Measurements from ENCODE around the gene CA9.
A peak's percentile ranks its signal among the peaks of the same experiment; 100 is the strongest.

CA9 gene

GRCh38 chr9:35650341-35651158 lies 23.2 kb upstream of the CA9 start, which contains the start of gene SIT1:
SIT1 (minus strand) TSS chr9:35650931; CDS start chr9:35650853, 78 bp downstream.
- no peak within 1 kb of the TSS for H3K4me3 ChIP-seq (ENCODE audit: control insufficient read depth, low read depth, low read length)
- TF ChIP-seq, protein P1, sequence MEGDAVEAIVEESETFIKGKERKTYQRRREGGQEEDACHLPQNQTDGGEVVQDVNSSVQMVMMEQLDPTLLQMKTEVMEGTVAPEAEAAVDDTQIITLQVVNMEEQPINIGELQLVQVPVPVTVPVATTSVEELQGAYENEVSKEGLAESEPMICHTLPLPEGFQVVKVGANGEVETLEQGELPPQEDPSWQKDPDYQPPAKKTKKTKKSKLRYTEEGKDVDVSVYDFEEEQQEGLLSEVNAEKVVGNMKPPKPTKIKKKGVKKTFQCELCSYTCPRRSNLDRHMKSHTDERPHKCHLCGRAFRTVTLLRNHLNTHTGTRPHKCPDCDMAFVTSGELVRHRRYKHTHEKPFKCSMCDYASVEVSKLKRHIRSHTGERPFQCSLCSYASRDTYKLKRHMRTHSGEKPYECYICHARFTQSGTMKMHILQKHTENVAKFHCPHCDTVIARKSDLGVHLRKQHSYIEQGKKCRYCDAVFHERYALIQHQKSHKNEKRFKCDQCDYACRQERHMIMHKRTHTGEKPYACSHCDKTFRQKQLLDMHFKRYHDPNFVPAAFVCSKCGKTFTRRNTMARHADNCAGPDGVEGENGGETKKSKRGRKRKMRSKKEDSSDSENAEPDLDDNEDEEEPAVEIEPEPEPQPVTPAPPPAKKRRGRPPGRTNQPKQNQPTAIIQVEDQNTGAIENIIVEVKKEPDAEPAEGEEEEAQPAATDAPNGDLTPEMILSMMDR (conservative IDR thresholded peaks at IDR 0.05; ENCODE audit: control insufficient read depth, insufficient read depth, low read depth, low read length): no peak
- DNase-seq (ENCODE audit: low read depth): no peak

GRCh38 chr9:35651956-35652828 lies 21.5 kb upstream of the CA9 start:
- DNase-seq (ENCODE audit: low read depth): peak; percentile 88
- TF ChIP-seq, protein P1 (conservative IDR thresholded peaks at IDR 0.05; ENCODE audit: control insufficient read depth, insufficient read depth, low read depth, low read length): no peak
- H3K4me3 ChIP-seq (ENCODE audit: control insufficient read depth, low read depth, low read length): no peak overlapping the region

DNA sequence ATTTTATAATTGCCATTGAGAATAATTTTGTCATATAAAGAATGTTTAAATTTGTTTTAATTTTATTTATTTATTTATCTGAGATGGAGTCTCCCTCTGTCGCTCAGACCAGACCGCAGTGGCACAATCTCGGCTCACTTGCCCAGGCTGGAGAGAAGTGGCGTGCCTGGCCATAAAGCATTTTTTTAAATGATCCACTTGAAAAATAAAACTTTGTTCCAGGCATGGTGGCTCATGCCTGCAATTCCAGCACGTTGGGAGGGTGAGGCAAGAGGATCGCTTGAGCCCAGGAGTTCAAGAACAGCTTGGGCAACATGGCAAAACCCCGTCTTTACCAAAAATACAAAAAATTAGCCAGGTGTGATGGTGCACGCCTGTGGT lies 20.9 kb upstream of the CA9 start:
- H3K4me3 ChIP-seq (ENCODE audit: control insufficient read depth, low read depth, low read length): no peak overlapping the region
- TF ChIP-seq, protein P1 (conservative IDR thresholded peaks at IDR 0.05; ENCODE audit: control insufficient read depth, insufficient read depth, low read depth, low read length): no peak
- DNase-seq (ENCODE audit: low read depth): no peak

- TF ChIP-seq, protein P1 (conservative IDR thresholded peaks at IDR 0.05; ENCODE audit: control insufficient read depth, insufficient read depth, low read depth, low read length): no peak
- no peak overlapping the region for H3K4me3 ChIP-seq (ENCODE audit: control insufficient read depth, low read depth, low read length)
- no peak for DNase-seq (ENCODE audit: low read depth)
Measured at GRCh38 chr9:35653611-35654010, 20.1 kb upstream of the CA9 start.

- DNase-seq (ENCODE audit: low read depth): no peak
- TF ChIP-seq, protein P1 (conservative IDR thresholded peaks at IDR 0.05; ENCODE audit: control insufficient read depth, insufficient read depth, low read depth, low read length): no peak
- H3K4me3 ChIP-seq (ENCODE audit: control insufficient read depth, low read depth, low read length): no peak overlapping the region
Measured at GRCh38 chr9:35656348-35656747, 17.4 kb upstream of the CA9 start.

- TF ChIP-seq, protein P1 (conservative IDR thresholded peaks at IDR 0.05; ENCODE audit: control insufficient read depth, insufficient read depth, low read depth, low read length): no peak
- DNase-seq (ENCODE audit: low read depth): no peak
- peak overlapping the region; percentile 35 for H3K4me3 ChIP-seq (ENCODE audit: control insufficient read depth, low read depth, low read length)
Measured at GRCh38 chr9:35656831-35657545, 16.7 kb upstream of the CA9 start.
